Measurements from ENCODE around the gene ERC1. TPM values are rescaled to one million over a fixed set of nuclear protein-coding genes. Genes with fewer than 3 reads are reported as not detected.

ERC1 gene
- total RNA-seq, 6 experiments from 2014 or later, result 44.1 to 48.9 (median 47.9) TPM

DNA sequence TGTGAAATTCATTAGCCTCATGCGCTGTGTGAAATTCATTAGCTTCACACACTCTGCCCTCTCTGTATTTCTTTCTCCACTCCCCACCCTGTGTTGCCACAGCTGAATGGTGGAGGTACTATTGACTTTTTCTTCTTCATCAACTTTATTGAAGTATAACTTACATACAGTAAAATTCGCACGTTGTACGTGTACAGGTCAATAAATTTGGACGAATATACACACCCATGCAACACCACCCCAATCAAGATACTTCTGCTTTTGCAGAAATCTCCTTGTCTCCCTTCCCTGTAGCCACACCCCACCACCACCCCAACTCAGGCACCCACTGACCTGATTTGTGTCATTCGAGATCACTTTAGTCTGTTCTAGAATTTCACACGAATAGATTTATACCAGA is 551.6 kb downstream of the ERC1 start:
- Mint-ChIP-seq H3K9me3 (no peaks in the 10 kb centered on the region), H3K4me1 (ENCODE audit: low read depth) (peaks cover 63% of the 10 kb centered on the region), H3K4me3 (no peak overlapping the region), H3K27ac (no peak overlapping the region), H3K27me3 (ENCODE audit: insufficient read depth) (no peaks in the 10 kb centered on the region), H3K36me3 (ENCODE audit: low read depth) (peaks cover 43% of the 10 kb centered on the region)
- TF ChIP-seq, protein P1, sequence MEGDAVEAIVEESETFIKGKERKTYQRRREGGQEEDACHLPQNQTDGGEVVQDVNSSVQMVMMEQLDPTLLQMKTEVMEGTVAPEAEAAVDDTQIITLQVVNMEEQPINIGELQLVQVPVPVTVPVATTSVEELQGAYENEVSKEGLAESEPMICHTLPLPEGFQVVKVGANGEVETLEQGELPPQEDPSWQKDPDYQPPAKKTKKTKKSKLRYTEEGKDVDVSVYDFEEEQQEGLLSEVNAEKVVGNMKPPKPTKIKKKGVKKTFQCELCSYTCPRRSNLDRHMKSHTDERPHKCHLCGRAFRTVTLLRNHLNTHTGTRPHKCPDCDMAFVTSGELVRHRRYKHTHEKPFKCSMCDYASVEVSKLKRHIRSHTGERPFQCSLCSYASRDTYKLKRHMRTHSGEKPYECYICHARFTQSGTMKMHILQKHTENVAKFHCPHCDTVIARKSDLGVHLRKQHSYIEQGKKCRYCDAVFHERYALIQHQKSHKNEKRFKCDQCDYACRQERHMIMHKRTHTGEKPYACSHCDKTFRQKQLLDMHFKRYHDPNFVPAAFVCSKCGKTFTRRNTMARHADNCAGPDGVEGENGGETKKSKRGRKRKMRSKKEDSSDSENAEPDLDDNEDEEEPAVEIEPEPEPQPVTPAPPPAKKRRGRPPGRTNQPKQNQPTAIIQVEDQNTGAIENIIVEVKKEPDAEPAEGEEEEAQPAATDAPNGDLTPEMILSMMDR (IDR thresholded peaks at IDR 0.05), result no peak
- no peak for DNase-seq

- no peak overlapping the region for H3K4me3 Mint-ChIP-seq
Measured at GRCh38 chr12:1544996-1545700, 554.1 kb downstream of the ERC1 start.

More at GRCh38 chr12:1544996-1545700, 554.1 kb downstream of the ERC1 start:
- Mint-ChIP-seq H3K9me3 (no peaks in the 10 kb centered on the region), H3K27me3 (ENCODE audit: insufficient read depth) (peaks cover 2% of the 10 kb centered on the region; the same call in 1 of the 2 replicates), H3K36me3 (ENCODE audit: low read depth) (peaks cover 43% of the 10 kb centered on the region), H3K4me1 (ENCODE audit: low read depth) (peaks cover 52% of the 10 kb centered on the region), H3K27ac (no peak overlapping the region)
- TF ChIP-seq, protein P1 (IDR thresholded peaks at IDR 0.05), result peak; percentile 61
- DNase-seq, result no peak

Other genes starting within 250 kb of the ERC1 start
- 100 to 1,000 TPM in 2 of 6 experiments, 10 to 100 TPM in 4; 79.5 to 106 (median 94.3) TPM for gene WNK1, start 238.6 kb upstream of the ERC1 start, total RNA-seq (2021; fragmentation: NEBNext Ultra II Directional; extraction: Animal tissue kit (Norgen Biotek cat#: 25700))
- gene RAD52, start 41.5 kb upstream of the ERC1 start, total RNA-seq (2021; fragmentation: NEBNext Ultra II Directional; extraction: Animal tissue kit (Norgen Biotek cat#: 25700)), result 10 to 100 TPM in 2 of 6 experiments, 1 to 10 TPM in 4; 8.6 to 10.9 (median 9.2) TPM

All from HFFc6 (cell line).